ENCODE measurements around the gene GPC4.

Gene GPC4

DNA sequence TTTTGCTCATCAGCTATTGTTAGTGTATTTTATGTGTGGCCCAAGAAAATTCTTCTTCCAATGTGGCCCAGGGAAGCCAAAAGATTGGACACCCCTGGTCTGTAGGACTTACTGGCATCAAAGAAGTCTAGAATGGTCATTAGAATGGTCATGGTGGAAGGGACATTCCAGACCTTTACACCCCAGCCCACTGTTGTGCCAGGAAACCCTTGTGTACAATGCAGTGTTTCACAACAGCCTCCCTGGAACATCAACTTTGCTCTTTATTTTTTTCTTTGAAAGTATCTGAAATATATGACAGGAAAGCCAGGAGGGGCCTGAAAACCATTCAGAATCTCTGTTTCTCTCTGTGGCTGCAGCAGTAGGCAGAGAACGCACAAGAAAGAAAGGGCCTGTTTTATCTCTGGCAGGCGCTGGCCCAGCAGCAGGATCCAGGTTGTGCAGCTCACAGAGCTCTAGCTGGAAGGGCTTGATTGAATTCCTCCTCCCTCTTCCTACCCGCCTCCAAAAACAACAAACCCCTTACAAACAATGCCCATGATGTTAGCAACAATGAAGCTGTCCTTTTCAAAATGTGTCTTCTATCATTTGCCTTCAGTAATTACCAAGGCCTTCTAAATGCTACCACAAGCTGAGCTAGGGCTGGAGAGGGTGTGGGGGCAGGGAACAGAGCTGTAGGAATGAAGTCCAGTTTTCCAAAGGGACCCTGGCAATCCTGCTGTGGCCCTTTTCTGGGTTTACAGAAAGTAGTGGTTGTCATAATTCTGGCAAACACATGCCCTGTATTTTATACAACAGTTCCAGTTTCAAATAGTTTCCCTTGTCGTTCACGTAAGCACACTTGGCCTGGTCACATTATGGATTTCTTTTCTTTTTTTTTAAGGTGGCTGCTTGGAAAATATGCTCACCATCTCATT, 164.8 kb downstream of the GPC4 start:
- no peak overlapping the region for H3K4me3 ChIP-seq (ENCODE audit: low read length in 2 of 2)
- H3K4me1 ChIP-seq (ENCODE audit: control insufficient read depth in 2 of 2, insufficient read depth in 1 of 2, low read depth in 1 of 2, low read length in 2 of 2): peaks cover 0 to 14% of the 10 kb centered on the region in 2 donors
- H4K91ac ChIP-seq (ENCODE audit: low read depth, low read length, poor library complexity): no peak overlapping the region
- no peak overlapping the region for H2BK120ac ChIP-seq (ENCODE audit: low read depth, low read length)
- H2BK12ac ChIP-seq (ENCODE audit: low read length): no peak overlapping the region
- H3K4ac ChIP-seq (ENCODE audit: low read length): no peak overlapping the region
- H3K36me3 ChIP-seq (replicated peaks in 1 of 2; ENCODE audit: control insufficient read depth in 2 of 2, insufficient read depth in 2 of 2, low read length in 2 of 2): no peaks in the 10 kb centered on the region
- H3K9ac ChIP-seq (ENCODE audit: low read depth, low read length, poor library complexity): no peak overlapping the region
- DNase-seq (ENCODE audit: low spot score): no peak
- H3K27ac ChIP-seq (replicated peaks; ENCODE audit: low read length): peak overlapping the region; percentile 56
- H2BK5ac ChIP-seq (ENCODE audit: low read length): no peak overlapping the region
- H3K23ac ChIP-seq (ENCODE audit: low read depth, low read length, poor library complexity): no peak overlapping the region
- H3K9me3 ChIP-seq (replicated peaks in 1 of 2; ENCODE audit: control insufficient read depth in 2 of 2, insufficient read depth in 1 of 2, low read depth in 1 of 2, low read length in 2 of 2): peaks cover 2 to 6% of the 10 kb centered on the region in 2 donors
- no peak overlapping the region for H4K8ac ChIP-seq (ENCODE audit: low read depth, low read length)
- WGBS, 2 donors (ENCODE audit: extremely low coverage in 2 of 2, insufficient read length in 2 of 2, insufficient replicate concordance in 1 of 2): no CpG with 5 or more reads among the region's 5 CpGs
- no peak overlapping the region for H2AK5ac ChIP-seq (ENCODE audit: low read depth, low read length)
- H3K79me1 ChIP-seq (ENCODE audit: low read depth, low read length): no peaks in the 10 kb centered on the region
- peak overlapping the region; percentile 5 for H2AFZ ChIP-seq (ENCODE audit: low read length)
- no peak overlapping the region for H3K14ac ChIP-seq (ENCODE audit: low read length)
- no peaks in the 10 kb centered on the region for H3K27me3 ChIP-seq (ENCODE audit: control insufficient read depth in 3 of 3, insufficient read depth in 3 of 3, low read depth in 1 of 3, low read length in 3 of 3)
- H2BK15ac ChIP-seq (ENCODE audit: low read length): no peak overlapping the region
- H3K4me2 ChIP-seq (ENCODE audit: insufficient read depth, low read length, poor library complexity, severe bottlenecking): no peak overlapping the region
- H3K18ac ChIP-seq (ENCODE audit: low read length): no peak overlapping the region
